HG02840 (cell line): ENCODE data around the gene SLFN14.
"Not testable (repeated sequence)": the region's sequence is repeated elsewhere in the genome, so short reads cannot be mapped to it uniquely, and the experiment has no call there.

ENCODE experiments used
- ATAC-seq: cut with Tn5 transposase; IDR thresholded peaks from one replicate; pipeline ENCODE4 v1.9.1; 2021; ENCODE audit warnings: mild to moderate bottlenecking, moderate library complexity, moderate number of reproducible peaks; ENCODE audit not compliant: unreplicated experiment, low FRiP score

Gene SLFN14

DNA sequence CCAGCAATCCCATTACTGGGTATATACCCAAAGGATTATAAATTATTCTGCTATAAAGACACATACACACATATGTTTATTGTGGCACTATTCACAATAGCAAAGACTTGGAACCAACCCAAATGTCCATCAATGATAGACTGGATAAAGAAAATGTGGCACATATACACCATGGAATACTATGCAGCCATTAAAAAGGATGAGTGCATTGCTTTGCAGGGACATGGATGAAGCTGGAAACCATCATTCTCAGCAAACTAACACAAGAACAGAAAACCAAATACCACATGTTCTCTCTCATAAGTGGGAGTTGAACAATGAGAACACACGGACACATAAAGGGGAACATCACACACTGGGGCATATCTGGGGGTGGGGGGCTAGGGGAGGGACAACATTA lies 31.3 kb downstream of the SLFN14 start:
- not testable (repeated sequence) for ATAC-seq

- no peak for ATAC-seq
Observed at GRCh38 chr17:35523296-35523695, 37.3 kb downstream of the SLFN14 start.

DNA sequence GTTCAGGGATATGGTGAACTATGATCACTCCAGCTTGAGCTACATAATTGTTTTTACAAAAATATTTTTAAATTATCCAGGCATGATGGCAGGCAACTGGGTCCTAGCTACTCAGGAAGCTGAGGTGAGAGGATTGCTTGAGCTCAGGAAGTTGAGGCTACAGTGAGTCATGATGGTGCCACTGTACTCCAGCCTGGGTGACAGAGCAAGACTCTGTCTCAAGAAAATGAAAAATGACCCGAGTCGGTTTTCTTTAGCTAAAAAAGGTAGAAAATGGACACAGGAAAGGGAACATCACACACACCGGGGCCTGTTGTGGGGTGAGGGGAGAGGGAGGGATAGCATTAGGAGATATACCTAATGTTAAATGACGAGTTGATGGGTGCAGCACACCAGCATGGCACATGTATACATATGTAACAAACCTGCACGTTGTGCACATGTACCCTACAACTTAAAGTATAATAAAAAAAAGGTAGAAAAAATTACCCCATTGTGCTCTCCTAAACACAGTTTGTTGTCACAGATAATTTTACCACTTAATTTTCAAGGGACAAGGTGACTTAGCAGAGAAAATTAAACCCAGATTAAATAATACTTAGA lies 38.9 kb downstream of the SLFN14 start:
- ATAC-seq = not testable (repeated sequence)

DNA sequence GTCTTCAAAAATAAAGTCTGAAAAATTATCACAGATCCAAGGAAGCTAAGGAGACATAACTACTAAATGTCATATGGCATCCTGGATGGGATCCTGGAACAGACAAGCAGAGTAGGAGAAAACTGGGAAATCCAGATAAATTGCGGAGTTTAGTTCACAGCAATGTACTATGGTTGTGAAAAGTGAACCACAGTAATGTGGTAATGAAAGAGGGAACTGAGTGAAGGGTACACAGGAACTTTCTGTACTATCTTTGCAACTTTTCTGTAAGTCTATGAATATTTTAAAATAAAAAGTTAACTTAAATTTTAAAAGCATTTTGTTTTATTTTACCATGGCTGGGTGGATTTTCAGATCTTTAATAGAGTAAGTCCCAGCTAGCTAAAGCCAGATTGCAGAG lies 39.5 kb downstream of the SLFN14 start:
- ATAC-seq = no peak

DNA sequence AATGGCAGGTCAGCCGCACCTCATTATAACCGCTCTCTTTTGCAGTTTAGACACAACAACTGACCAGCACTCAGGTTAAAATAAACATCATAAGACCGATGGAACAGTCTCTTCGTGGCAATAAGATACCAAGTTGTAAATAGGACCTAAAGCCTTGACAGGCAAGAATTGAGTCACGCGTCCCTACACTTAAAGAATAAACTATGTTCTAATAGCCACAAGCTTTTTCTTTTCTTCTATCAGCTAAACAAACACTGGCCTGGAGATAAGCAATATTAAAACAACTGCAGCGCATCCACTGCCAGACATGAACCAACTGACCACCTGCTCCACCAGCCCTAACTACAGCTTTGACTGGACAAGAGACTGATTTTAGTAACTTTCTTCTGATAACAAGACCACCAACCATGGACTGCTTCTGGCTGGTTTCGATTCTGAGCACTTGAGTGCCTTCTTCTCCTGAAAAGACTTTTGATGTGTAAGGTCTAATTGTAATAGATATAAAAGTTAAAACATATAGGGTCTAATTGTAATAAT lies 40.6 kb downstream of the SLFN14 start:
- no peak for ATAC-seq

DNA sequence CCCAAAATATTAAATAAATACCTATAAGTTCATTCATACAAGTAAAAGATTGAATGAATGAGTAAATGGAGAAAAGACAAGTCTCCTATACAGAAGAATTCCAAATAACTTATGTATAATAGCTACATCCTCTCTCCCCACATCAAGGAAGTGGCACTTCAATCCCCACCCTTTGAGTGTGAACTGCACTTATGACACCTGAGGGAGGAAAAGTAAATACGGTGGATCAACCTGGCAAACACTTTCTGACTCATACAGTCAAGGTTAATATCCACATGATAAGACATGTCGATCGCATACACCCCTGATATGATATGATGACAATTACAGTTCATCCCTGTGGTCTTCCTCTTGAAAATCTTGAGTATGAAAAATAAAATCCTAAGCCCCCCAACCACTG lies 41.2 kb downstream of the SLFN14 start:
- no peak for ATAC-seq

DNA sequence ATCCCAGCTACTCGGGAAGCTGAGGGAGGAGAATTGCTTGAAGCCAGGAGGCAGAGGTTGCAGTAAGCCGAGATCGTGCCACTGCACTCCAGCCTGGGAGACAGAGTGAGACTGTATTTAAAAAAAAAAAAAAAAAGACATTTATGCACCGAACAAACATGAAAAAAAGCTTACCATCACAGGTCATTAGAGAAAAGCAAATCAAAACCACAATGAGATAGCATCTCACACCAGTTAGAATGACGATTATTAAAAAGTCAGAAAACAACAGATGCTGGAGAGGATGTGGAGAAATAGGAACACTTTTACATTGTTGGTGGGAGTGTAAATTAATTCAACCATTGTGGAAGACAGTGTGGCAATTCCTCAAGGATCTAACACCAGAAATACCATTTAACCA lies 42.2 kb downstream of the SLFN14 start:
- not testable (repeated sequence) for ATAC-seq

- ATAC-seq = no peak
Observed at GRCh38 chr17:35515027-35515426, 45.6 kb downstream of the SLFN14 start.

GRCh38 chr17:35514564-35514963 lies 46.1 kb downstream of the SLFN14 start:
- no peak for ATAC-seq
